ENCODE measurements around the gene FUBP3.

FUBP3 gene

GRCh38 chr9:130607640-130608420, 28.5 kb downstream of the FUBP3 start:
- no peak for DNase-seq

- DNase-seq = no peak
Observed at GRCh38 chr9:130608554-130609134, 29.3 kb downstream of the FUBP3 start.

- DNase-seq = no peak
Observed at GRCh38 chr9:130609163-130609562, 29.8 kb downstream of the FUBP3 start.

- DNase-seq = no peak
Observed at GRCh38 chr9:130610862-130611707, 31.7 kb downstream of the FUBP3 start.

GRCh38 chr9:130616451-130616850, 37.1 kb downstream of the FUBP3 start:
- DNase-seq = no peak

GRCh38 chr9:130623466-130623865, 44.1 kb downstream of the FUBP3 start:
- DNase-seq = no peak

- DNase-seq = no peak
Observed at GRCh38 chr9:130624154-130624553, 44.8 kb downstream of the FUBP3 start.

GRCh38 chr9:130626249-130626996, 47.0 kb downstream of the FUBP3 start:
- no peak for DNase-seq

- DNase-seq = no peak
Observed at GRCh38 chr9:130627051-130627450, 47.7 kb downstream of the FUBP3 start.

GRCh38 chr9:130627896-130628792, 48.8 kb downstream of the FUBP3 start:
- no peak for DNase-seq

- no peak for DNase-seq
Observed at GRCh38 chr9:130629443-130630070, 50.2 kb downstream of the FUBP3 start.

- no peak for DNase-seq
Observed at GRCh38 chr9:130630071-130630450, 50.7 kb downstream of the FUBP3 start.

GRCh38 chr9:130630506-130631330, 51.3 kb downstream of the FUBP3 start:
- DNase-seq = no peak

GRCh38 chr9:130631331-130632080, 52.1 kb downstream of the FUBP3 start:
- DNase-seq = no peak

- no peak for DNase-seq
Observed at GRCh38 chr9:130632081-130632710, 52.8 kb downstream of the FUBP3 start.

- DNase-seq = no peak
Observed at GRCh38 chr9:130632841-130633240, 53.5 kb downstream of the FUBP3 start.

- DNase-seq = no peak
Observed at GRCh38 chr9:130633336-130634190, 54.2 kb downstream of the FUBP3 start.

GRCh38 chr9:130634191-130634768, 54.9 kb downstream of the FUBP3 start:
- DNase-seq = no peak
